Measurements from ENCODE around the gene ASB1.

DNA sequence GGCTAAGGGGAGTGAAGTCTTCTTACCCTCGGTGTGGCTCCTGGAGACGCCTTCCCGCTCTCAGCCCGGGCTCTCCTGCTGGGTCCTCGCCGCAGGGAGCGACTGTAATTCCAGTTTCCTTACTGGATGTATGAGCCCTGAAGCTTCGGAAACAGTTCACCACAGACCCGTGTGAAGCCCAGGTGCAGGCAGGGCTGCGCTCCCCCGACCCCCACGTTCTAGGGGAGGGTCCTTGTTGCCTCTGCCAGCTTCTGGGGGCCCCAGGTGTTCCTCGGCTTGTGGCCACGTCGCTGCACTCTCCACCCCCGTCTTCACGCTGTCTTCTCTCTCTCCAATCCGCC lies 5.1 kb upstream of the ASB1 start:
- TF ChIP-seq SMAD1 (CRISPR knock-in tag; IDR thresholded peaks at IDR 0.05; ENCODE audit: borderline replicate concordance, low read depth), result no peak
- no peak for TF ChIP-seq PHF20 (CRISPR knock-in tag; IDR thresholded peaks at IDR 0.05)
- TF ChIP-seq ZNF577 (CRISPR knock-in tag; IDR thresholded peaks at IDR 0.05; ENCODE audit: borderline replicate concordance, low read depth), result no peak
- TF ChIP-seq ESRRA (CRISPR knock-in tag; IDR thresholded peaks at IDR 0.05; ENCODE audit: low read depth), result no peak

All from HepG2 (cell line).